GM19025 (cell line): ENCODE results near the gene PCP4L1.
"Not testable (repeated sequence)": the region's sequence is repeated elsewhere in the genome, so short reads cannot be mapped to it uniquely, and the experiment has no call there.

Experiments used
- ATAC-seq: cut with Tn5 transposase; IDR thresholded peaks from one replicate; pipeline ENCODE4 v1.9.1; 2021; ENCODE audit warnings: mild to moderate bottlenecking, low read depth, moderate library complexity; ENCODE audit not compliant: unreplicated experiment

PCP4L1 gene

DNA sequence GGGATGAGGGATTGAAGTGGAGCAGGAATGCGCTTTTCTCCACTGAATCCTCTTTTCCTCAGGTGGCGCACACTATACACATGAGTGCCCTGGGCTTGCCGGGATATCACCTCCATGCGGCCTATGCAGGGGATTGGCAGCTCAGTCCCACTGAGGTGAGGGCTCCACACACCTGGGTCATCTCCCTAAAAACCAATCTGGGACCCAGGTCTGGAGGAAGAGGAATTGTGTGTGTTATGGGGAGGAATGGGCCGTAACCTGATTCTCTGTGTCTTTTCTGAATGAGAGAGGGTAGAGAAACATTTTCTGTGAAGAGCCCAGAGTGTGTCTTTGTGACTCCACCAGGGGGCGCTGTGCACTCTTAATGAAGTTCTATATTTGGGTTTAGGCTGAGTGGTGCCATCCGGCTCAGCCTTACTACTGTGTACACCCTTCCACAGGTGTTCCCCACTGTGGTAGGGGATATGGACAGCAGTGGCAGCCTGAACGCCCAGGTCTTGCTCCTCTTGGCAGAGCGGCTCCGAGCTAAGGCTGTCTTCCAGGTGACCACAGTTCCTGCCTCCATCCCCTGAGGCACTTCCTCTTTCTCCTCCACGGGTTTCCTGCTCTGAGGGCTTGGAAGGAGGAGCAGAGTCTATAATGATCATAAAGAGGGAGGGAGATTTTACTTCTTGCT lies 31.2 kb upstream of the PCP4L1 start:
- ATAC-seq: no peak

DNA sequence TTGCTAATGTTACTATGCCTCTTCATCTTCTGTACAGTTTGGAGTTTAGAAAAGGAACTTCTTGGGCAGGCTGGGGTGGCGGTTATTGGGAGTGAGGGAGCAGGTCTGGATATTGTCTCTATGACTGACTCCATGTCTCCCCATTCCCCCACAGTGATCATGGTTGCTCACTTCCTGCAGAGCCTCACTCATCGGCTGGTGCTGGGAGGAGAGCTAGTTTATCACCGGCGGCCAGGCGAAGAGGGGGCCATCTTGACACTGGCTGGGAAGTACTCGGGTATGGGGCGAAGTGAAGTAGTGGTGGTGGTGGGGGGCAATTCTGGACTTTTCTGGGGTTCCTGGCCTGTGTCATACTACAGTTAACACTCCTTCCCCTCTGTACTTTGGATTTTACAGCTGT lies 30.5 kb upstream of the PCP4L1 start:
- no peak for ATAC-seq

DNA sequence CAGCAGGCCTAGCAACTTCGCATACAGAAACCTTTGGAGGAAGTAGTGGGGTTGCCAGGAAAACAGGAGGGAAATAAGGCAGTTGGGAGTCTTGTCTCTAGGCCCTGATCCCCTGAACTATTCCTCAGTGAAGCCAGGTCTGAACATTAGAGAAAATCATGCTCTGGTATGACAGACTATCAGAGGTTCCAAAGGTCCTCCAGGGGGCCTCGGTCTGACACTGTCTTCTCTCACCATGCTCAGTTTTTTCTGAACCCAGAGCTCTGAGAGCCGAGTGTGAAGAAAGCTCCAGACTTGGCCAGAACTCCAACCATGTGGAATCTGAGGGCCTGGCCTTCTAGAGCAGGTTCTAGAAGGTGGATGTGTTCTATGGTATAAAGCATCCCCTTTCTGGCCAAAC lies 28.6 kb upstream of the PCP4L1 start:
- ATAC-seq: no peak

DNA sequence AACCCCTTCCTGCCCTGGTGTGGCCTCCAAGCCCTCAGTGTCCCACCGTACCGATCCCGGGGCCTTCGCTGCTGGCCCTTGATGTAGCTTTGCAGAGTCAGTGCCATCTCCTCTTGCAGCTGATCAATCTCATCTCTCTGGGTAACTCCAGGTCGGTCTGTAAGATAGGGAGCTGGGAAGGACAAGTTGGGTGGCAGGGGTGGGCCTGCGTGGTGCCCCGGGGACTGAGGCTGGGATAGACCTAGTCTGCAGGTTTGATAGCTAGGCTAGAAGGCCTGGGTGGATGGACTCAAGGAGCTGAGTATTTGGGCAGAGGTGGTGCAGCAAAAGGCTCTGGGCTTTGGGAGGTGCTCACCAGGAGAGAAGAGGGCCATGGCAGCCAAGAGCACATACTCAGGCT lies 27.8 kb upstream of the PCP4L1 start:
- ATAC-seq: no peak

DNA sequence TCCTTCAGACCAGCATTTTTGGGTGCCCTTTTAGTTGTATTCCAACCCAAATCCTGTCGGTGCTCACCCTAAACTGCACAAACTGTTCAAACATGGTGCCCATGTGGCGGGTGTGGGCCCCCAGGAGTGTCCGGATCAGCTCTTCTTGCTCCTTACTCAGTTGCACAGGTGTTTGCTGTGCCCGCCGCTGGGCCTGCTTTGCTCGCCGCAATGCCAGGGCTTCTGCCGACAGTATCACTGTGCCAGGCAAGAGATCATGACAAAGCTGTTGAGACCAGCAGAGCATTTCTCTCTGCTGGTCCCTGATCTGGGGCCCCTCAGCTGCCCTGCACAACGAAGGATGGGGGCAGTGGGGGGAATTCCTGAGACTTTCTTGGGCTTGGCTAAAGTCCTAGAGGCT lies 25.4 kb upstream of the PCP4L1 start:
- ATAC-seq: no peak

DNA sequence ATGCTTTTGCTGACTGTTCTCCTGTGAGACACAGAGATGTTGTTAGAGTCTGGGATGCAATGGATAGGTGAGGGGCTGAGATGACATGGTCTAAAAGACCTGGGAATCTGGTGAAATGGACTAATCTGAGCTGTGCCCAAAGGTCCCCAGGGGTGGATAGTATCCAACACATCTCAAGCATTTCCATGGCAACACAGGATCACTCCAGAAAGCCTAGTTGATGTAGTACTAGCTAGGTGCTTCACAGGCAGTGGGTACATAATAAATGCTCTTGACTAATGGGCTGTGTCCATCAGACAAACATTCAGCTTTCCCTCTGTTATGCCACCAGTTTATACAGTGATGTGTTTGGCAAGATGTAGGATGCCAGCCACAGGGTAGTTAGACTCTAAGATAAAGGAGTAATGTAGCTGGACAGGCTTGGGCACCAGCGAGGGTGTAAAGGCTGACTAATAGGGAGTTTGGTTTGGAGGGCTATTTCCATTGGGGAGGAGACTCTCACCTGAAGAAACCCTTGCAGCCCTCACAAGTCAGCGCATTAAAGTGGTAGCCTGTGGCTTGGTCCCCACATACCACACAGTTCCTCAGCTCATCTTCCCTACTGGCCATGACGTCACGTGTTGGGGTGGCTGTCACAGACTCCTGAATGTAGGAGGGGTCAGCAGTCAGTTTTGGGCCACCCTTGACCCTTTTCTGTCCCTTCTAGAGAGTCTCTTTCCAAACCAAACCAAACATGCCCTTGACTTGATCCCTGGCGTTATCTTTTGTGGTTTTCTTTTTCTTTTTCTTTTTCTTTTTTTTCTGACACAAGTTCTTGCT lies 22.4 kb upstream of the PCP4L1 start:
- no peak for ATAC-seq

DNA sequence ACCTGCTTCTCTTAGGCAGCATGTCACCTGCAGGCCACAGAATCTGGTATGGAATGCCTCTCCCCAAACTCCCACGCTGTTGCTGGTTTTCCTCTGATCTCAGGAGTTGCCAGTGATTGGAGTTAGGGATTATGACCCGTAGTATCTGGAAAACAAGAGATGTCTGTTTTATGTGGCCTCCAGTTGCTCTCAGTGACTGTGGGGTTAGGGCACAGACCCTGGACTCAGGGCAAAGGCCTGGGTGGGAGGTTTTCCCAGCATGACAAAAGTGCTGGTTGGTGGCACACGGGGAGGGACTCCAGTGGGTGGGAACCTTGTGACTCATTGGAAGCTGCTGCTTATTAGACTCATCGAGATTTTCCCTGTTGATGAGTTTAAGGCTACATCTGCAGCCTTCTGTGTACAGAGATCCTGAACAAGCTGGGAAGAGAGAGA lies 20.5 kb upstream of the PCP4L1 start, which contains the start of gene NR1I3:
Gene NR1I3, minus strand, starts transcription at position 165 of the 435 bp plus-strand sequence. CDS start 1,638 bp downstream, outside the sequence.
- no peak for ATAC-seq

DNA sequence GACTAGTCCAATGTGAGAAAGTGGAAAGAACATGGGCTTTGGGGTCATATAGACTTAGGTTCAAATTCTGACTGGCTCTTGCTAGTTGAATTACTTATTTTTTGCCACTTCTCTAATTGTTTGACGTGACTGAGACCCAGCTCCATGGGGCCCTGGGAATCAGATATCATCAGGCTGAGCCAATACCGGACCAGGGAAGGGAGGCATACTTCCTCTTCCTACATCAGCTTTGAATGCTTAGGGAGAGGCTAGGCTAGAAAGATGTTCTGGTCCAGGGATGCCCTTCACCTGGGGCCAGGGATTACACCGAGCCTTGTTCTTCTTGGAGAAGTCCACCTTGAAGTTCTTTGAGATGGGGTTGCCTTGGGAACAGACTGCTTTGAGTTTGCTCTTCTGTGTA lies 16.9 kb upstream of the PCP4L1 start:
- ATAC-seq: no peak

DNA sequence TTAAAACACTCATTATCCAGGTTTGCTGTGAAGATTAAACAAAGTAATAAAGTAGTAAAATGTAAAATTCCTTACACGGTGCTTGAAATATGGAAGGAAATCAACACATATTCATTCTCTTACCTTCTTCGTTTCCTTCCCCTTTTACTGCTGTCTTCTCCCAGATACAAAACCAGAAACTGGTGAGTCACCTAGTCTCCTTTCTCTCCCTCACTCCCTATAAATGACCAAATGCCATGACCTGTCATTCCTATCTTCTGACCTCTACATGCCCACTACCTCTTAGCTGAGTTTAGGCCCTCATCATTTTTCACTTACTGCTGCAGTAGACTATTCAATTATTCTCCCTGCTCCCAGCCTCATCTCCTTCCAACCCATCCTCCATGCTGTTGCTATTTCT lies 16.2 kb upstream of the PCP4L1 start:
- ATAC-seq: no peak

DNA sequence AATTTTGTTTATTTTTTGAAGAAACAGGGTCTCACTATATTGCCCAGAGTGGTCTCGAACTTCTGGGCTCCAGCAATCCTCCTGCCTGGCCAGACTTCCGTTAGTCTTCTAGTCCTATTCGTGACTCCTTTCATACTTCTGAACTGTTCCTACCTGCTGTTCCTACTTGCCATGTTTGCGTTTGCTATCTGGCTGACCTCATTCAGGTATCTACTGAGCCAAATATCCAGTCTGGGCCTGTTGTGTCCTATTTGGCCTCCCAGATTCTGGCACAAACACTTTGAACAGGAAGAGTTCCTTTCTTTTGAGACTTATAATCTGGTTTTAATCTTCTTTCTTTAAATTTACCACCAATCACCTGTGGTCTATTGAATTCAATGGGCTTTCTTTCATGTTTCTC lies 13.7 kb upstream of the PCP4L1 start:
- ATAC-seq: no peak

DNA sequence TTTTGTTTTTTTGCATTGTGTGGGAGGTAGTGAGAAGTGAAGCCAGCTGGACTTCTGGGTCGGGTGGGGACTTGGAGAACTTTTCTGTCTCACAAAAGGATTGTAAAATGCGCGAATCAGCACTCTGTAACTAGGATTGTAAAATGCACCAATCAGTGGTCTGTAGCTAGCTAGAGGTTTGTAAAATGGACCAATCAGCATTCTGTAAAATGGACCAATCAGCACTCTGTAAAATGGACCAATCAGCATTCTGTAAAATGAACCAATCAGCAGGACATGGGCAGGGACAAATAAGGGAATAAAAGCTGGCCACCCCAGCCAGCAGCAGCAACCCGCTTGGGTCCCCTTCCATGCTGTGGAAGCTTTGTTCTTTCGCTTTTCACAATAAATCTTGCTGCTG lies 8.4 kb upstream of the PCP4L1 start:
- not testable (repeated sequence) for ATAC-seq

DNA sequence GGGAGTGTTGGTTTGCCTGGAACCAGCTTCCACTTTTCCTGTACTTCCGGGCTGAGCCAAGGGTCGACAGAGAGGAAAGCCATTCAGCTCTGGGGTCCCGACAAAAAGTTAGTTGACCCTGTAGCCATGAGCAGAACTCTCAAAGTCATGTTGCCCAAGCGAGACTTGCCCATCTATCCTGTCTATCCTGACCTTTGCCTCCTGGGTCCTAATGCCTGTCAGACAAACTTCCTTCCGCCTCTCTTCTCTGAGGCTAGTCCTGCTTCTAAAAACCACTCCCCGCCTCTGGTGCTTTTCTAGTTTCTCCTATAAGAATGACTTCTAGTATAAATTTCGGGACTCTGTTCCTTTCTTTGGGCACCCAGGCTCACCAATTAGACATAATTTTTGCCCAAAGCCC lies 7.7 kb upstream of the PCP4L1 start:
- no peak for ATAC-seq

DNA sequence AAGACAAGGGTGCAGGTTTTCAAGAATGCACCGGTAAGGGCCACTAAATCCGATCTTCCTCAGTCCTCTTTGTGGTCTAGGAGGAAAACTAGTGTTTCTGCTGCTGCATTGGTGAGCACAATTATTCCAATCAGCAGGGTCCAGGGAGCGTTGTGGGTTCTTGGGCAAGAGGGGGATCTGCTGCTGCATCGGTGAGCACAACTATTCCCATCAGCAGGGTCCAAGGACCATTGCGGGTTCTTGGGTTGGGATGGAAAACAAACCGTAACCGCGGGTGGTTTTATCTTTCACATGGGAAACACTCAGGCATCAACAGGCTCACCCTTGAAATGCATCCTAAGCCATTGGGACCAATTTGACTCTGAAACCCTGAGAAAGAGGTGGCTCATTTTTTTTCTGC lies 7.0 kb upstream of the PCP4L1 start:
- ATAC-seq: no peak

DNA sequence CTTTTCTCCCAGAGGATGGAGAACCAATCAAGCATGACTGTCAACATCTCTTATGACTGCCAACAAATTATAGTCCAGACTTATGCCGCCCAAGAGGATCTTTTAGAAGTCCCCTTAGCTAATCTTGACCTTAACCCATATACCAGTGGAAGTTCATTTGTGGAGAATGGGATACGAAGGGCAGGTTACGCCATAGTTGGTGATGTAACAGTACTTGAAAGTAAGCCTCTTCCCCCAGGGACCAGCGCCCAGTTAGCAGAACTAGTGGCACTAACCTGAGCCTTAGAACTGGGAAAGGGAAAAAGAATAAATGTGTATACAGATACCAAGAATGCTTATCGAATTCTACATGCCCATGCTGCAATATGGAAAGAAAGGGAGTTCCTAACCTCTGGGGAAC lies 3.2 kb upstream of the PCP4L1 start:
- not testable (repeated sequence) for ATAC-seq

DNA sequence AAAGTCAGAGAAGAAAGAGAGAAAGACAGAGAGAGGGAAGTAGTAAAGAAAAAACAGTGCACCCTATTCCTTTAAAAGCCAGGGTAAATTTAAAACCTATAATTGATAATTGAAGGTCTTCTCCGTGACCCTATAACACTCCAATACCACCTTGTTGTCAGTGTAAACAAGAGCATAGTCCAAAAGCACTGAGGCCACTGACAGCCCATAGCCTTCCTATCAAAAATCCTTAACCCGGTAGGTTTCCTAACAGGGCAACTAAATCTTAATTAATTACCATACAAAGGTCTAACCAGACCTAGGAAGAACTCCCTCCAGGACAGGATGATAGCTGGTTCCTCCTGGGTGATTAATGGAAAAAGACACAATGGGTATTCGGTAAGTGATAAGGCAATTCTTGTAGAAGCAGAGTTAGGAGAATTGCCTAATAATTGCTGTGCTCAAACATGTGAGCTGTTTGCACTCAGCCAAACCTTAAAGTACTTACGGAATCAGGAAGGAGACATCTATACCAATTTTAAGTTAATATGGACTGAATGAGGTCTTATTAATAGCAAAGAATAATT lies 2.5 kb upstream of the PCP4L1 start:
- not testable (repeated sequence) for ATAC-seq

DNA sequence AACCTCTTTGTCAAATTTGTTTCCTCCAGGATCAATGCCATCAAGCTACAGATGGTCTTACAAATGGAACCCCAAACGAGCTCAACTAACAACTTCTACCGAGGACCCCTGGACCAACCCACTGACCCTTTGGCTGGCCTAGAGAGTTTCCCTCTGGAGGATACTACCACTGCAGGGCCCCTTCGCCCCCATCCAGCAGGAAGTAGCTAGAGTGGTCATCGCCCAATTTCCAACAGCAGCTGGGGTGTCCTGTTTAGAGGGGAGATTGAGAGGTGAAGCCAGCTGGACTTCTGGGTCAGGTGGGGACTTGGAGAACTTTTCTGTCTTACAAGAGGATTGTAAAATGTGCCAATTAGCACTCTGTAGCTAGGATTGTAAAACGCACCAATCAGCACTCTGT lies 1.4 kb upstream of the PCP4L1 start:
- not testable (repeated sequence) for ATAC-seq

DNA sequence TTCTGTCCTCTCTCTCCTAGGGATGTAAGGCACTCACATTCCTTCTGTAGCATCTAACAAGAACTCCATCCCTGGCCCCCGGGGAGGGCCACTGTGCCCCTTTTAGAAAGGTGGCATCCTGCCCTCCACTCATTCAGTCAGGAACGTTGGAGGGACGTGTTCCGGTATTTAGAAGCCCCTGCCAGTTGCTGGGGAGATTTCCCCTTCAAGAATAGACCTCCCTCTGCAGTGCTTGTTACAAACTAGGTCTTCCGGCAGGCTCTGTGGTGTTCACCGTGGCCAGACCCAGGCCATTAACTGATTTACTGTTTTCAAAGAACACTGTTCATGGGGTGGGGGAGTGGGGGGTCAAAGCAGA lies 779 bp downstream of the PCP4L1 start:
- ATAC-seq: no peak

DNA sequence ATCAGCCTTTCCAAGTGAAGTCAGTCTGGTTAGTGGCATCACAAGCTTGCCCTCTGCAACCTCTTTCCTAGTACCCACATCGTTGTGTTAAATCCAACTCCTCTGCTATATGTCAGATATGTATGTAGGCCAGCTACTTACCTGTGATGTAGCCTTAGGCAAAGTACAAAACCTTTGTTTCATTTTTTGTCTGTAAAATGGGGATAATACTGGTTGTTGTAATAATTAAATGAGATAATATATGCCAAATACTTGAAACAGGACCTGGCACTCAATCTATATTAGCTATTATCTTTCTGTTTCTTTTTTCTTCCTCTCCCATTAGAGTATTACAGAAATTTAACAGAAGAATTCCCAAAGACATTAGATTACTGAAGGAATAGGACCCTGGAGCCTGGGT lies 1.2 kb downstream of the PCP4L1 start:
- ATAC-seq: no peak

DNA sequence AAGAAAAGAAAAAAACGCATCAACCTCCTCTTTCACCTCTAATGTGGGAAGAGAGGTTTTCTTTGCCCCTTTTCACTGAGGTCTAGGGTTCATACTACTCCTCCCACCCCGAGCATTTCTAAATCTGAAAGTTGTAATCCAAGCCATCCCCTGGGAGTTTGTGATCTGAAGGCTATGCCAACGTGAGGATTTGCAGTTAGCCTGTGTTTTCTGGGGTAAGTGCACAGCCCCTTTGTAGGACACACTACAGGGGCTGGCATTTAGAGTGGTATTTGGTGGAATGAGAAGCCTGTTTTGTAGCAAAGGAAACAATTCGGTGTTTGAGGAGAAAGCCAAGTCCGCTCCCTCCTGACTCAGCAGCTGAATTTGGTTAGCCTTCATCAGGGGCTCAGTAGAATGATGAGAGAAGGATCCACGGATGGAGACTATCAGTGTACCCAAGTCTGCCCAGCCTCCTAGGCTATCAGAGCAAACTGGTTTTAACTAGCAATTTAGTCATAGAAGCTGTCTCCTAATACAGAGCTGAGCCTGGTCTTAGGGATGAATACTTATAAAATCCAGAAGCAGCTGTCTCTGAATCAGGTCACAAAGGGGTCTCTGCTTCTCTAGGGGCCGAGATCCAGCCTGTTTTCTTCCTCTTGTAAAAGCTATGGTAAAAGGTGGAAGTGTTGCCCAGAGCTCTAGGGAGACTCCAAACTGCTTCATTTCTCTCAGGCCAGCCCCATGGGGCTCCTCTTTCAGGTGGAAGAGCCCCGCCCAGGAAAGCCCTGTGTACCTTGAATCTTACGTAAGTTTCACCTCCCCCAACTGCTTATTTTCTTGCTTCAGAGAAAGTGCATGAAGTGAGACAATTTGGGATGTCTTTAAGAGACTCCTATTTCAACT lies 2.1 kb downstream of the PCP4L1 start:
- ATAC-seq: no peak

DNA sequence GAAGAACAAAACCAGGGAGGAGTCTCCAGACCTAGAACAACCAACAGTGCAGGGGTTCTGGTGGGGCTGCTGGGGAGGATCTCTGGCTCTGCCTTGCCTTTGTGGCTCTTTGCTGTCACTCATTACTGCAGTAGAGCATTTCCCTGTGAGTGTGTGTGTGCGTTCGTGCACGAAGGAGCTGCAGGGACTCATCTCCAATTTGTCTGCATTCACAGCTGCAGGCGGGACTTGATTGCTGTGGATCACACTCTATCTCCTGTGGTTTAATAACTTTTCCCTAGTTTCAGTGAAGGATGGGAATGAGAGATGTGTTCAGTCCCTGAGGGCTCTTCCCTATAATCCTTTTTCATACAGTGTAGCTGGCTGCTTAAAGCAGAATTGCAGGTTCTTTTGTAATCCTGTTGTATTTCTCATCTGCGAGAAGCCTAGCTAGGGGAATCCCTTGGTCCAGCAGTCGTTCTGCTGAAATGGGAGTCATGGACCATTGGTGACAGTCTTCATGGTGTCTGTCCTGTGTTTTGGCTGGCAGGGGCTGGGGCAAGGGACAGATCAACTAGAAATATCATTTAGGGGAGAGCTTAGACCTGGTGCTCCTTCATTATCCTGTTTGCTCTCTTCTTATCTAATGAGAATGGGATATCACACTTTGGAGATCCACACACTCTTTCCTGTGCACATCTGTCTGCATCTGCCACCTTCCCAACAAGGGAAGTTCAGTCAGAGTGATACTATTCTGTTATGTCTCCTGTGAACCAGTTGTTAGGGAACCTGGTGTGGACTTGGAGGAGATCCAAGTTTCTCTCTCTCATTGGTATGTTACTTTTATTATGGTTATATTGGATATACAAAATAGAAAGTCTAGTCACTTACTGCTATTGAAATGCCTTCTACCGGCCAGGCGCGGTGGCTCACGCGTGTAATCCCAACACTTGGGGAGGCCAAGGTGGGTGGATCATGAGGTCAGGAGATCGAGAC lies 3.0 kb downstream of the PCP4L1 start:
- ATAC-seq: no peak
